ENCODE results near the gene PDE4B.

GRCh38 chr1:66315671-66316070 lies 523.0 kb downstream of the PDE4B start:
- TF ChIP-seq CTCF (conservative IDR thresholded peaks at IDR 0.05 in 1 of 2, IDR thresholded peaks at IDR 0.05 in 1 of 2; ENCODE audit: extremely low read depth in 1 of 2, insufficient read depth in 1 of 2, low read depth in 1 of 2, low read length in 2 of 2) (no peak), EZH2 (IDR thresholded peaks at IDR 0.05; ENCODE audit: borderline replicate concordance, low read length) (no peak)
